GM12865 (cell line): ENCODE measurements around the gene LCE1E.

Experiments used
- DNase-seq: peaks from one replicate; pipeline ENCODE4 v3.0.0; 2010; ENCODE audit warnings: low read depth
- H3K4me3 ChIP-seq: 2 replicates; pipeline ENCODE4 v1.5.1; 2011; ENCODE audit warnings: mild to moderate bottlenecking, low read depth, low read length, control low read depth
- TF ChIP-seq, protein P1 (sequence below): IDR thresholded peaks from 2 replicates; pipeline ENCODE4 v1.5.1; 2011; ENCODE audit warnings: low read length, control low read depth, low read depth, inconsistent platforms; ENCODE audit not compliant: insufficient read depth; ENCODE audit errors: missing control alignments

Gene LCE1E

DNA sequence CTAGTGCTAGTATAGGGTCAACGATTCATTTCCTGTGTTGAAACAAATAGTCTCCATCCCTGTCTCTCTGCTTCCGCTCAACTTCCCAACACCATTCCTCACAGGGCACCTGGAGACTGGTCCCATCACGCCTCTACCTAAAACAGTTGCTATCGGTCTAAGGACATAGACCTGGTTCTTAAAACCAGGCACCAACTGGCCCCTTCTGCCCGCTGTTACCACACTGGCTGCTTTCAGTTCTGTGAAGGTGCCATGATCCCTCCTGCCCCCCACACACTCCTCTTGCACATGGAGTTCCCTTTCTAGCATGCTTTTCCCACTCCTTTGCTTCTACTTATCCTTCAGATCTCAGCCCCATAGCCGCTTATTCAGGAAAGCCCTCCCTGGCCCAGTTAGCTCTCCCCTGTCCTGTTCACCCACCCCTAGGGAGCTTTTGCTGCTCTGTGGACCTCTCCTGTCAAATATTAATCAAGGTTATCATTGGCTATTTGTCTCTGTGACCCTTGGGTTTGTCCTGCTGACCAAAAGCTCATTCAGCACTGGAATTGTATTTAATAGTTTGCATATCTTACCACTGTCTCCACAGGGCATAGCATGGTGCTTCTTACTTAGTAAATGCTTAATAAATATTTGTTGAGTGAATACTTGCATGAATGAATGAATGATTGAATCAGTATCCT lies 40.2 kb upstream of the LCE1E start:
- TF ChIP-seq, protein P1, sequence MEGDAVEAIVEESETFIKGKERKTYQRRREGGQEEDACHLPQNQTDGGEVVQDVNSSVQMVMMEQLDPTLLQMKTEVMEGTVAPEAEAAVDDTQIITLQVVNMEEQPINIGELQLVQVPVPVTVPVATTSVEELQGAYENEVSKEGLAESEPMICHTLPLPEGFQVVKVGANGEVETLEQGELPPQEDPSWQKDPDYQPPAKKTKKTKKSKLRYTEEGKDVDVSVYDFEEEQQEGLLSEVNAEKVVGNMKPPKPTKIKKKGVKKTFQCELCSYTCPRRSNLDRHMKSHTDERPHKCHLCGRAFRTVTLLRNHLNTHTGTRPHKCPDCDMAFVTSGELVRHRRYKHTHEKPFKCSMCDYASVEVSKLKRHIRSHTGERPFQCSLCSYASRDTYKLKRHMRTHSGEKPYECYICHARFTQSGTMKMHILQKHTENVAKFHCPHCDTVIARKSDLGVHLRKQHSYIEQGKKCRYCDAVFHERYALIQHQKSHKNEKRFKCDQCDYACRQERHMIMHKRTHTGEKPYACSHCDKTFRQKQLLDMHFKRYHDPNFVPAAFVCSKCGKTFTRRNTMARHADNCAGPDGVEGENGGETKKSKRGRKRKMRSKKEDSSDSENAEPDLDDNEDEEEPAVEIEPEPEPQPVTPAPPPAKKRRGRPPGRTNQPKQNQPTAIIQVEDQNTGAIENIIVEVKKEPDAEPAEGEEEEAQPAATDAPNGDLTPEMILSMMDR: no peak
- DNase-seq: no peak
- H3K4me3 ChIP-seq: no peak overlapping the region

DNA sequence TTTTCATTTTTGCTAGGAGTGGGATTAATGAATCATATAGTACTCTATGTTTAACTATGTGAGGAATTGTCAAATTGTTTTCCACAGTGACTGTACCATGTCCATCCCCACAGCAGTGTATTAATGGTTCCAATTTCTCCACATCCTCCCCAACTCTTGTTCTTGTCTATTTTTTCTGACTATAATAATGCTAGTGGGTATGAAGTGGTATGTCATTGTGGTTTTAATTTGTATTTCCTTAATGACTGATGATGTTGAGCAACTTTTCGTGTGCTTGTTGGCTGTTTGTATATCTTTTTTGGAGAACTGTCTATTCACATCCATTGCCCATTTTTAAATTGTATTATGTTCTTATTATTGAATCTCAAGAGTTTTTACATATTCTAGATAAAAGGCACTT lies 38.2 kb upstream of the LCE1E start:
- H3K4me3 ChIP-seq: no peak overlapping the region
- DNase-seq: no peak
- TF ChIP-seq, protein P1: no peak

DNA sequence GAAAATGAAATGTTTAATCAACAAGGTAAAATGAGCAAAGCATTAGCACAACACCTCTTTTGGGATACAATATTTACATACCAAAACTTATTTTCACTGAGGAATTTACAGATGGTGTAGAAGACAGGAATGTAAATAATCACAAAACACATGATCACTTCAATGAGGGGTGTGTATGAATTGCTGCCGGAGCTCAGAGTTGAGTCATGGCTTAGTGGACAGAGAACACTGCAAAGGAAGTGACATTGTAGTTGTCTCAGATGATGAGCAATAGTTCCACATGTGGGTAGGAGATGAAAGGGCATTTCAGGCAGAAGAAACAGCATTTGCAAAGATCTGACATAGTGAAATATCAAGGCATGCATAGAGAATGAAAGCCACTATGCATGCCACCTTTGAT lies 33.8 kb upstream of the LCE1E start:
- DNase-seq: no peak
- H3K4me3 ChIP-seq: no peak overlapping the region
- TF ChIP-seq, protein P1: no peak

DNA sequence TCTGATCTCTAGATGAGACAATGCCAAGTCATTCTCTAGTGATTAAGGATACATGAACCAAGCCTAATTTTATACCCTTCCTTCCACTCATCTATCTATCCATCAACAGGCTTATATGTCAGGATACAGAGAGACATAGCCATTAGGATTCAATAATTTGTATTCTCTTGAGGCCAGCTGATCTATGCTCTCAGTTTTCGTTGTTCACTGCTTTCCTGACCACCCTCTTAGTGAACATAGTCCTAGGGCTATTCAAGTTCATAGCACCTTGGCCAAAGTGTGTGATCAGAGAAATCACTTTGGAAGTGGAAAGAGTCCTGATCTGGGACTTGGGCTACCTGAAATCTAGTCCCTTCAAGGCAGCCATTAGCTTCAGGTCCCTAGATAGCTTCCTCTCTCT lies 32.5 kb upstream of the LCE1E start:
- TF ChIP-seq, protein P1: no peak
- no peak for DNase-seq
- H3K4me3 ChIP-seq: no peak overlapping the region

DNA sequence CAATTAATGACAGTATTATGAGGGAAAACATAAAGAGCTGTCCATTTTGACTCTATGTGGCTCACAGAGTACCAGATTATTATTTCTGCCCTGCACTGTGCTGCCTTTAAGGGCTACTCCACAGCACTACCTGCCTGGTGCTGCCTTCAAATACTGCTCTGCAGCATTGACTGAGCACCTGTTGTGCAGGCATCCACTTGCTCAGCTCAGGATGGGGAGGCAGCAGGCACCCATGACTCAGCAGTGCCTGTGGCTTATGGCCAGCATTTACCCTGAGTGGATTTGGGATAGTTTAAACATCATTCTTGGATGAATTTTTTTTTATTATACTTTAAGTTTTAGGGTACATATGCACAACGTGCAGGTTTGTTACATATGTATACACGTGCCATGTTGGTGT lies 29.2 kb upstream of the LCE1E start:
- H3K4me3 ChIP-seq: no peak overlapping the region
- no peak for DNase-seq
- TF ChIP-seq, protein P1: no peak

DNA sequence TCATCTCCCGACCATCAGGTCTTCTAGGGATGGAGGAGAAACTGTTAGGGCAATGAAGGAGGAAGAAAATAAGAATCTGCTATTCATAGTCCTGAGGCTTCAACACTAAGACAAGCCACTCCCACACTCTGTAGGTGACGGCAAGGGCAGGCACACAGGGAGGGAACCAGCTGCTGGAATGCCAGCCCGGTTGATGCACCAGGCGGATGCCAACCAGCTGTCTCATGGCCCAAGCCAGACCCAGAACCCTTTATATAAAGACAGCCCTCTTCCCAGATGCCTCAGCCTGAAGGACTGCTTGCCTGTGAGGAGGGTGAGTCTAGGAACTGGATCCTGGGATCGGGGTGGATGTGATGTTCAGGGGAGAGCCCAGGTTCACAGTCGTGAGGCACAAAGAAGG lies 28.3 kb upstream of the LCE1E start, which contains the start of gene KPRP:
Gene KPRP (plus strand): TSS at position 279 of the 400 bp plus-strand sequence. CDS start 1,564 bp downstream, outside the sequence.
- no peak within 1 kb of the TSS for H3K4me3 ChIP-seq
- DNase-seq: no peak
- TF ChIP-seq, protein P1: no peak

DNA sequence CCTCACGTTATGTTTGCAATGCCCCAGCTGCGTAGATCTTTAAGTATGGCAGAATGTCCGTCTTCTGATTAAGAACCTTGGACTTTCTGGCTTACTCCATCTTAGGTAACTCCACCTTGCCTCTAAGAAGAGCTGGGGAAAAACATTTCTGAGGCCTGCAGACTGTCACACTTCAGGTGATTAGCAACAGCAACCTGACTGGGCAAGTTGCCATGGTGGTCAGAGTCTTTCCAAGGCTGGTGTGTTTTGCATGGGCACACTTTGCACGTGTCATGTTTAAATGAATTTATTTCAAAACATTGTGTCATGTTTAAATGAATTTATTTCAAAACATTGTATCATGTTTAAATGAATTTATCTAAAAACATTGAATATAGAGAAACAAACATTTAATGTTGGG lies 27.4 kb upstream of the LCE1E start:
- H3K4me3 ChIP-seq: no peak overlapping the region
- TF ChIP-seq, protein P1: no peak
- no peak for DNase-seq
